Kidney (tissue), 14 donors: Measurements from ENCODE around the gene PRICKLE1. TPM values are rescaled to one million over a fixed set of nuclear protein-coding genes. Genes with fewer than 3 reads are reported as not detected.

Source experiments
- DNase-seq, 5 donors: peaks; one replicate each; pipeline ENCODE4 v3.0.0-alpha.2; 2013 to 2020
- FAIRE-seq: peaks from 2 replicates; lab custom pipeline; 2012; peaks lifted over from hg19 to GRCh38; lab: Jason Lieb, UNC
- H3K27ac ChIP-seq, 2 donors: one replicate each; pipeline ENCODE4 v1.7.0; 2013; ENCODE audit warnings: low read depth in 2 of 2, low read length in 2 of 2, inconsistent platforms in 1 of 2
- H3K27me3 ChIP-seq: one replicate; pipeline ENCODE4 v1.7.1; 2013; ENCODE audit warnings: low read length, inconsistent platforms; ENCODE audit not compliant: control insufficient read depth, insufficient read depth
- H3K36me3 ChIP-seq, 3 donors: one replicate each; pipeline versions ENCODE4 v1.7.0 to v1.7.1; 2013; ENCODE audit warnings: low read length in 3 of 3, control low read depth in 1 of 3, inconsistent platforms in 1 of 3; ENCODE audit not compliant: insufficient read depth in 3 of 3, control insufficient read depth in 2 of 3
- H3K4me1 ChIP-seq, 3 donors: one replicate each; pipeline versions ENCODE4 v1.7.0 to v1.7.1; 2013; ENCODE audit warnings: low read length in 3 of 3, inconsistent platforms in 1 of 3, low read depth in 1 of 3; ENCODE audit not compliant: control insufficient read depth in 2 of 3, insufficient read depth in 2 of 3
- H3K4me3 ChIP-seq, 3 donors: one replicate each; pipeline versions ENCODE4 v1.7.0 to v1.8.1; 2013; ENCODE audit warnings: low read length in 3 of 3, control low read depth in 1 of 3, inconsistent platforms in 1 of 3
- H3K9ac ChIP-seq, 3 donors: one replicate each; pipeline versions ENCODE4 v1.7.0 to v1.7.1; 2013; ENCODE audit warnings: low read length in 3 of 3, control low read depth in 1 of 3, inconsistent platforms in 1 of 3
- H3K9me3 ChIP-seq, 3 donors: one replicate each; pipeline versions ENCODE4 v1.7.0 to v1.7.1; 2013; ENCODE audit warnings: low read length in 3 of 3, control low read depth in 1 of 3, inconsistent platforms in 1 of 3; ENCODE audit not compliant: control insufficient read depth in 2 of 3, insufficient read depth in 1 of 3
- CTCF ChIP-seq: IDR thresholded peaks from 3 replicates; pipeline ENCODE4 v1.5.1; 2012; ENCODE audit warnings: mild to moderate bottlenecking, moderate library complexity, borderline replicate concordance; ENCODE audit not compliant: insufficient read depth; ENCODE audit errors: extremely low read depth
- intact Hi-C: fragments of 100-400 bp; cut with DNase I; formaldehyde crosslinking; loops from one replicate; pipeline ENCODE4 v1.11.1; 2022
- polyA plus RNA-seq: library from polyadenylated mRNA; stranded (reverse); fragments of 350-450 nt; fragmentation: Illumina TruSeq; extraction: RNeasy Lipid Tissue Mini Kit (QIAGEN cat#74804); gene quantifications from one replicate; pipeline ENCODE4 v1.2.3, GENCODE V29; 2014; ENCODE audit warnings: low read depth, low replicate concordance; ENCODE audit not compliant: insufficient read depth
- total RNA-seq: library from RNA; stranded (reverse); fragmentation: NEBNext Ultra II Directional; extraction: Animal tissue kit (Norgen Biotek cat#: 25700); gene quantifications from one replicate; pipeline ENCODE4 v1.2.1, GENCODE V29; 2021
- donor health status: control.
- donor health status: control.
- donor health status: control.
- donor health status: control.
- donor health status: control.
- donor health status: DM: yes; HTN: yes; CAD: no.
- donor health status: Normal renal cell carcinoma (clear cell type).

The PRICKLE1 gene
- total and polyA plus RNA-seq, 2 donors from 2014 or later, result 3.9 to 21.7 TPM

DNA sequence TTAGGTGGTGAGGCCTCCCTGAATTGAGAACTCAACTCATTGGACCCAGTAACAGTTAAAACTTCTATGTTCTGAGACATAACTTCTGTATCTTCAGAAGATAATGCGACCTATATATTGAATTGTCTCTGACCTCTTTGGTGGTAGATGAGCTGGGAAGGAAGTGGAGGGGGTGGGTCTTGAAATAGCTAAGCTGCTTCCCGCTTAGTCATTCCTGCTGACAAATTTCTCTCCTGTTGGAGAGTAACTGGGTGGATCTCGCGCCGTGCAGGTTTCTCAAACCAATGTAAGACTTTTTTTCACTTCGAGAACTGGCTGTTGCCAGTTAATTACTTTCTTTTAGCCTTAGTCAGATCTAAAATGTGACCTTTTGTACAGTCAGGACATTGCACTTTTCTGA, 162.8 kb downstream of the PRICKLE1 start:
- FAIRE-seq, result no peak
- no peaks in the 10 kb centered on the region for H3K27me3 ChIP-seq
- H3K9ac ChIP-seq, result no peak overlapping the region
- no peak overlapping the region for H3K4me3 ChIP-seq
- TF ChIP-seq CTCF, result no peak
- intact Hi-C loops, result no loop called here
- H3K9me3 ChIP-seq, result no peaks in the 10 kb centered on the region
- peaks cover 0 to 2% (median 0%) of the 10 kb centered on the region in 3 donors for H3K4me1 ChIP-seq
- H3K36me3 ChIP-seq, result no peaks in the 10 kb centered on the region
- DNase-seq, result peak in 1 of 5 donors; percentile 25
- no peak overlapping the region for H3K27ac ChIP-seq

DNA sequence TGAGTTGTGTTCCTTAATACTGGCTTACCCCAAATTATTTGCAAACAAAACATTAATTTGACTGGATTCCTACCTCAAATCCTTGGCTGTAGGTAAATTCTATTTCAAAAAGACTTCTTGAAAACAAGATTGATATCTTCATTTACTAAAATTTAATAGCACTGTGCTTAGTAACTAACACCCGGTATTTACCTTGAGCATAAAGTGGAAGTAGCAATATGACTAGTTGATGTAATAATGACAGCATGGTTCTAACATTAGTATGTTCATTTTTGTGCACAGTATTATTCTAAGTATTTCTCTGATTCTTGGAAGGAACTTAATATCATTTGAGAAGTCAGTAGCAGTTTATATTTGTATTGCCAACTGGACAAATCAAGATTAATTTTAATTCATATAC, 166.8 kb downstream of the PRICKLE1 start:
- no peak overlapping the region for H3K9ac ChIP-seq
- no peak for DNase-seq
- intact Hi-C loops, result no loop called here
- H3K4me3 ChIP-seq, result no peak overlapping the region
- TF ChIP-seq CTCF, result no peak
- H3K27ac ChIP-seq, result no peak overlapping the region
- no peaks in the 10 kb centered on the region for H3K27me3 ChIP-seq
- peaks cover 0 to 2% (median 0%) of the 10 kb centered on the region in 3 donors for H3K4me1 ChIP-seq
- H3K36me3 ChIP-seq, result no peaks in the 10 kb centered on the region
- no peak for FAIRE-seq
- no peaks in the 10 kb centered on the region for H3K9me3 ChIP-seq

DNA sequence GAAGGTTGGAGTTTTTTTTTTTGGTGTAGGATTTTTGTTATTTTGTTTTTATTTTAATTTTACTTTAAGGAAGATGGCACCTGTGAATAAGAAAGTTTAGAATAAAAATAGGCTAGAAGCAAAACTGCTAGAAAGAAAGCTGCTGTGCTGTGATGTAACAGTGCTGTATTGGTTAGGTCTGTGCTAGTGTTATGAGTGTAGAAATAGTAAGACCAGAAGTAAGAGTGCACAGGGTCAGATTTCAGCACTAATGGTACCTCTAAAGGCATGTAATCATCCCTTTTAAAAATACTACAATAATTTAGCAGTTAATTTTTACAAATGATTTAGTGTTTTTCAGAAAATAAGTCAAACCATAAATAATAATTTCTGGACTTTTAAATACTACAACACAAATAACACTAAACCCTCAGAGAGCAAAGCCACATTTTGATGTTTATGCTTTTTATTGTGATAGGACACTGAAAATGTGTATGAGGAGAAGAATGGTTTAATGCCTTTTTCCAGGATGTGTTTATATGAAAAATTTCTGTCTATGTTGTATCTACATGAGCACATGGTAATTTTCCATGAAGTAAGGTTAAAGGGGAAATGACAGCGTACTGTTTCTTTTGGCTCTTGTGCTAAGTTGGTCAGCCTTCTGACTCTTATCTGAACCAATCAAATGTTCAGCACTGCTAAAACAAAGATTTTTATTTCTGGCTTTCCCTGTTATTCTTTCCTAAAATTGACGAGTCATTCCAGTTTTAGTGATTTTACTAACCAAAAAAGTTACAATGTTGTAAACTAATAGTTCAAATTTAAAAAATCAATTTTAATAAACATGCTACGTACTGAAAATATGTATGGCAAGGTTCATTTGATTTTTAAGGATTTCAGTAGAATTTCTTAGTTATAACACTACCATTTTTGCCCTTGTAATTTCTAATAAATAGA, 167.4 kb downstream of the PRICKLE1 start:
- FAIRE-seq (peak; percentile 84), DNase-seq (peak in 2 of 5 donors; percentile 62 to 81)
- H3K27ac ChIP-seq, result no peak overlapping the region
- no peaks in the 10 kb centered on the region for H3K27me3 ChIP-seq
- no peak overlapping the region for H3K9ac ChIP-seq
- peaks cover 0 to 2% (median 0%) of the 10 kb centered on the region in 3 donors for H3K4me1 ChIP-seq
- intact Hi-C loops, result no loop called here
- no peak overlapping the region for H3K4me3 ChIP-seq
- no peaks in the 10 kb centered on the region for H3K9me3 ChIP-seq
- TF ChIP-seq CTCF, result no peak
- no peaks in the 10 kb centered on the region for H3K36me3 ChIP-seq
